Gastroesophageal sphincter (tissue), 4 donors: ENCODE data around the gene FBXO31. TPM values are rescaled to one million over a fixed set of nuclear protein-coding genes. Genes with fewer than 3 reads are reported as not detected.

ENCODE experiments used
- ATAC-seq: fragments of 150-250 bp; one replicate; pipeline ENCODE4 v1.9.1; 2016; ENCODE audit warnings: mild to moderate bottlenecking, moderate library complexity
- H3K27ac ChIP-seq, 4 donors: fragments of 200-600 bp; sonication (generic) in 3 of 4; 1 replicate in 3 of 4; 2 replicates in 1 of 4; pipeline ENCODE4 v1.5.1; 2016 to 2019
- H3K27me3 ChIP-seq: fragments of 200-600 bp; sonication (generic); one replicate; pipeline ENCODE4 v1.5.1; 2019
- H3K36me3 ChIP-seq, 2 donors: fragments of 200-600 bp; sonication (generic); one replicate each; pipeline ENCODE4 v1.5.1; 2019; ENCODE audit warnings: control low read depth in 1 of 2
- H3K4me1 ChIP-seq, 3 donors: fragments of 200-600 bp; sonication (generic); 1 replicate in 2 of 3; 2 replicates in 1 of 3; pipeline ENCODE4 v1.5.1; 2016 to 2019; ENCODE audit warnings: control low read depth in 2 of 3
- H3K4me3 ChIP-seq, 2 donors: fragments of 200-600 bp; sonication (generic); one replicate each; pipeline ENCODE4 v1.5.1; 2019; ENCODE audit warnings: mild to moderate bottlenecking in 1 of 2, moderate library complexity in 1 of 2
- H3K9me3 ChIP-seq, 3 donors: fragments of 200-600 bp; sonication (generic); one replicate each; pipeline ENCODE4 v1.5.1; 2017 to 2019; ENCODE audit warnings: control low read depth in 2 of 3
- EP300 ChIP-seq: sonication (generic); formaldehyde crosslinking; IDR thresholded peaks from one replicate; pipeline ENCODE4 v1.6.1; 2017; ENCODE audit warnings: antibody characterized with exemption, mild to moderate bottlenecking
- POLR2A ChIP-seq, 2 donors: fragments of 450-650 bp; IDR thresholded peaks; one replicate each; pipeline ENCODE4 v1.6.1; 2017; ENCODE audit warnings: antibody characterized with exemption in 2 of 2, mild to moderate bottlenecking in 2 of 2, moderate library complexity in 1 of 2
- POLR2AphosphoS5 ChIP-seq: sonication (generic); formaldehyde crosslinking; IDR thresholded peaks from one replicate; pipeline ENCODE4 v1.6.1; 2017; ENCODE audit warnings: antibody characterized with exemption
- WGBS, 2 donors: methylation state at CpG; one replicate each; pipeline ENCODE4 v1.1.5; 2018; ENCODE audit warnings: low coverage in 1 of 2; 5-methylcytosine and 5-hydroxymethylcytosine counted together
- total RNA-seq, 4 donors: library from RNA; depleted of rRNA; stranded (reverse); fragments of >200 nt; gene quantifications; one replicate each; pipeline ENCODE4 v1.1.0, GENCODE V29; 2016
- TF ChIP-seq, protein P1 (sequence below), 4 experiments: fragments of 200-600 bp in 2 of 4; fragments of 450-650 bp in 2 of 4; sonication (generic) in 1 of 4; IDR thresholded peaks; one replicate each; pipeline ENCODE4 v1.5.1; 2017 to 2019; ENCODE audit warnings: antibody characterized with exemption in 4 of 4, mild to moderate bottlenecking in 2 of 4, moderate library complexity in 2 of 4

FBXO31 gene
- total RNA-seq, 4 donors from 2014 or later: 69.2 to 141 (median 85.1) TPM

DNA sequence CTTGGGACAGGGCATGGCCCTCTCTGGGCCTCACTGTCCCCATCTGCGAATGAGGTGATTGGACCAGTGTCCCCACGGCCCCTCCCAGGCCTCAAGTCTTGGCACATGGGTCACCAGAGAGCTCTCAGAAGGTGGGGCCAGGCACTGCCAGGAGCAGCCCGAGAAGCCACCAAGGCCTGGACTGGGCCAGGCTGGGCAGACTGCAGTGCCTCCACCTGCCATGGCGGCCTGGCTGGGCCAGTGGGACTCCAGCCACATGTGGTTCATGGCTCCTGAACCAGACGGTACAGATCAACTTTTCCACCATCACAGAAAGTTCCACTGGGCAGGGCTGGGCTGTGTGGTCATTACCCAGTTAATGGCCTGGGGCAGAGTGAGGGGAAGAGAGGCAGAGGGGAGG is 86.2 kb downstream of the FBXO31 start:
- ATAC-seq: no peak

DNA sequence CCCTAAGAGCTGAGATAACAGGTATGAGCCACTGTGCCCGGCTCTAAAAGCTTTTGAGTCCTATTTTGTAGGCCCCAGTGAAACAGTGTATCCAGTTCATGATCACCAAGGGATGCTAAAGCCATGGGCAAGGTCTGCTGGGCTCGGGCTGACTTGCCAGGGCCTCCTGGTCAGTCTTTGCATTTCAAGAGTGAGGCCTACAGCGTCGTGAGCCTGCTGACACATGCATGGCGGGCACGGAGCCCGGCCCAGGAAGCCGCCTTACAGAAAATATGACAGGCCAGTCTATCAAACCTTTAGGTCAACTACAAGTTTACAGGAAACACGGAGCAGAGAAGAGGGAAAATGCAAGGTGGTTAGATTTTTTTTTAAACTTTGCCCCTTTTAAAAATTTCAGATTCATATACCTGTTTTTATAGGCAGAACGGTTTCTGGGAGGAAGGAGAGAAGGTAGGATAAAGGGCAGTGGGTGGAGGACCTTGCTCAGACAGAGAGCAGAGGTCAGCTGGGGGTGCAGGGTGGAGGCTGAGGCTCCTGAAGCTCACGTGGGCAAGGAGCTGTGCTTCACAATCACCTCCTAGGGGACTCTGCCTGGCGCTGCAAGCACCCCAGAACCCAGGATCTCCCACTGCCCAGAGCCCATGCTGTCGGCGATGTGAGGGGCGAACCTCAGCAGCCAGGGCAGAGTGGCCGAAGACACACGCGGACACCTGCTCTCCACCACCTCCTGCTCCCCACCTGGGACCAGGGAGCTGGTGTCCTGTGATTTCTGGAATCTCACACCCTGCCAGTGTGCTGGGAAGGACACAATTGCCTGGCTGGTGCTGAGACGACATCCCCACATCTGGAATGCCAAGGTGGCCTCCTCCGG is 87.7 kb downstream of the FBXO31 start:
- TF ChIP-seq, protein P1, sequence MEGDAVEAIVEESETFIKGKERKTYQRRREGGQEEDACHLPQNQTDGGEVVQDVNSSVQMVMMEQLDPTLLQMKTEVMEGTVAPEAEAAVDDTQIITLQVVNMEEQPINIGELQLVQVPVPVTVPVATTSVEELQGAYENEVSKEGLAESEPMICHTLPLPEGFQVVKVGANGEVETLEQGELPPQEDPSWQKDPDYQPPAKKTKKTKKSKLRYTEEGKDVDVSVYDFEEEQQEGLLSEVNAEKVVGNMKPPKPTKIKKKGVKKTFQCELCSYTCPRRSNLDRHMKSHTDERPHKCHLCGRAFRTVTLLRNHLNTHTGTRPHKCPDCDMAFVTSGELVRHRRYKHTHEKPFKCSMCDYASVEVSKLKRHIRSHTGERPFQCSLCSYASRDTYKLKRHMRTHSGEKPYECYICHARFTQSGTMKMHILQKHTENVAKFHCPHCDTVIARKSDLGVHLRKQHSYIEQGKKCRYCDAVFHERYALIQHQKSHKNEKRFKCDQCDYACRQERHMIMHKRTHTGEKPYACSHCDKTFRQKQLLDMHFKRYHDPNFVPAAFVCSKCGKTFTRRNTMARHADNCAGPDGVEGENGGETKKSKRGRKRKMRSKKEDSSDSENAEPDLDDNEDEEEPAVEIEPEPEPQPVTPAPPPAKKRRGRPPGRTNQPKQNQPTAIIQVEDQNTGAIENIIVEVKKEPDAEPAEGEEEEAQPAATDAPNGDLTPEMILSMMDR (IDR thresholded peaks at IDR 0.05): no peak
- no peak for TF ChIP-seq EP300
- no peak for TF ChIP-seq POLR2A (IDR thresholded peaks at IDR 0.05)
- no peak for TF ChIP-seq POLR2AphosphoS5
- no peaks in the 10 kb centered on the region for H3K9me3 ChIP-seq
- no peaks in the 10 kb centered on the region for H3K4me1 ChIP-seq
- no peak overlapping the region for H3K4me3 ChIP-seq
- H3K36me3 ChIP-seq: no peaks in the 10 kb centered on the region
- ATAC-seq: no peak
- WGBS, 2 donors: 76 to 92% methylated on average over 4 to 13 of the region's 20 CpGs
- H3K27me3 ChIP-seq: no peaks in the 10 kb centered on the region
- H3K27ac ChIP-seq: no peak overlapping the region

More for the DNA sequence above, 86.2 kb downstream of the FBXO31 start:
- Histone ChIP-seq H3K27ac (no peak overlapping the region), H3K27me3 (no peaks in the 10 kb centered on the region), H3K4me1 (no peaks in the 10 kb centered on the region), H3K9me3 (no peaks in the 10 kb centered on the region), H3K36me3 (no peaks in the 10 kb centered on the region), H3K4me3 (no peak overlapping the region)
- WGBS, 2 donors: no CpG with 5 or more reads among the region's 5 CpGs
- TF ChIP-seq, protein P1 (IDR thresholded peaks at IDR 0.05): no peak
- no peak for TF ChIP-seq EP300
- no peak for TF ChIP-seq POLR2AphosphoS5
- no peak for TF ChIP-seq POLR2A (IDR thresholded peaks at IDR 0.05)

DNA sequence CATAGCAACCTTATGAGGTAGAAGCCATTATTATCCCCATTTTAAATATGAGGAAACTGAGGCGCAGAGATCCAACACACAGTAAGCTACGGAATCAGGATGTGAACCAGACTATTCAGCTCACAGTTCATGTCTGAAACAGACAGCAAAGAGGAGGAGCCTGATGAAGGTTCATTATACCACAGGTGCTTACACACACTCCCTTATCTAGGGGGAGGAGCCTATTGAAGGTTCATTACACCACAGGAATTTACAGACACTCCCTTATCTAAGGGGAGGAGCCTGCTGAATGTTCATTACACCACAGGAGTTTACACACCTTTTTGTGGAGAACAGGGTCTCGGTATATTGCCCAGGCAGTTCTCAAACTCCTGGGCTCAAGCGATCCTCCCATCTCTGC is 88.3 kb downstream of the FBXO31 start:
- ATAC-seq: no peak
- Histone ChIP-seq H3K4me3 (no peak overlapping the region), H3K36me3 (no peaks in the 10 kb centered on the region), H3K27ac (no peak overlapping the region), H3K27me3 (no peaks in the 10 kb centered on the region), H3K4me1 (no peaks in the 10 kb centered on the region), H3K9me3 (no peaks in the 10 kb centered on the region)
- WGBS, 2 donors: 50 to 75% methylated on average over 2 to 4 of the region's 4 CpGs
- TF ChIP-seq POLR2AphosphoS5: no peak
- TF ChIP-seq EP300: no peak
- TF ChIP-seq, protein P1 (IDR thresholded peaks at IDR 0.05): no peak
- no peak for TF ChIP-seq POLR2A (IDR thresholded peaks at IDR 0.05)

DNA sequence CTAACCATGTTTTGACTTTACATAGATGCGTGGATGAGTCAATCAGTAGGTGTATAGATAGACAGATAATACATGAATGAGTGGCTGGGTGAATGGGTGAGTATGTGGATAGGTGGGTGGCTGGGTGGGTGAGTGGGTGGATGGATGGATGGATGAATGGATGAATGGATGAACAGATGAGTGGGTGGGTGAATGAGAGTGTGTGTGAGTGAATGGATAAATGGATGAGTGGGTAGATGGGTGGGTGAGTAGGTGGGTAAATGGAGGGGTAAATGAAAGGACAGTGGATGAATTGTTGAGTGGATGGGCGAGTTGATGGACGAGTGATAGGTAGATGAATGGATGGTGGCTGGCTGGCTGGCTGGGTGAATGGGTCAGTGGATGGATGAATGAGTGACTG is 89.6 kb downstream of the FBXO31 start:
- H3K36me3 ChIP-seq: no peaks in the 10 kb centered on the region
- no peaks in the 10 kb centered on the region for H3K27me3 ChIP-seq
- no peak for ATAC-seq
- H3K9me3 ChIP-seq: no peaks in the 10 kb centered on the region
- 91 to 93% methylated on average over 2 of the region's 3 CpGs for WGBS, 2 donors
- no peak overlapping the region for H3K4me3 ChIP-seq
- H3K4me1 ChIP-seq: no peaks in the 10 kb centered on the region
- H3K27ac ChIP-seq: no peak overlapping the region
- TF ChIP-seq, protein P1 (IDR thresholded peaks at IDR 0.05): no peak
- TF ChIP-seq POLR2A (IDR thresholded peaks at IDR 0.05) (no peak), EP300 (no peak), POLR2AphosphoS5 (no peak)

DNA sequence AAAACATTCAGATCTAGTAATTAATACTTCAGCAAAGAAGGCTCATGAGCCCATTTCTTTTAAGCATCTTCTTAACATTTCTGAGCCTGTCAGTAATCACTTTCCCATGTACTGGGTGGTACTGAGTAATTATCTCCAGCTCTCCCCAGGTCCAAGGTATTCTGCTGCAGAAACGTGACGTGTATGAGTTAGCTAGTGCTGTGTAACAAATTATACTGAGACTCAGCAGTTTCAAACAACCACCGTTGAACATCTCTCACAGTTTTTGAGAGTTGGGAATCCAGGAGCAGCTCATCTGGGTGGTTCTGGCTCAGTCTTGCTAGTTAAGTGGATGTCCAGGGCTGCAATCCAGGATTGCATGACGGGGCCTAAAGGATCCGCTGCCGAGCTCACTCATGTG is 91.6 kb downstream of the FBXO31 start:
- Histone ChIP-seq H3K27ac (no peak overlapping the region), H3K4me1 (no peaks in the 10 kb centered on the region), H3K4me3 (no peak overlapping the region), H3K9me3 (peaks cover 0 to 7% (median 0%) of the 10 kb centered on the region in 3 donors), H3K27me3 (no peaks in the 10 kb centered on the region), H3K36me3 (no peaks in the 10 kb centered on the region)
- 73 to 76% methylated on average over 3 to 6 of the region's 6 CpGs for WGBS, 2 donors
- TF ChIP-seq, protein P1 (IDR thresholded peaks at IDR 0.05): no peak
- TF ChIP-seq EP300 (no peak), POLR2AphosphoS5 (no peak), POLR2A (IDR thresholded peaks at IDR 0.05) (no peak)
- no peak for ATAC-seq
